Bronchial epithelial cell (primary cell): Measurements from ENCODE around the gene CMTM3. TPM values are rescaled to one million over a fixed set of nuclear protein-coding genes. Genes with fewer than 3 reads are reported as not detected.

Experiments used
- DNase-seq: peaks from one replicate; pipeline ENCODE4 v3.0.0-alpha.2; 2010; ENCODE audit warnings: low read depth
- FAIRE-seq: peaks from 2 replicates; lab custom pipeline; 2011; peaks lifted over from hg19 to GRCh38; lab: Jason Lieb, UNC
- H3K27me3 ChIP-seq: 2 replicates; pipeline ENCODE4 v1.5.1; 2011; ENCODE audit warnings: low read length; ENCODE audit not compliant: control insufficient read depth, insufficient read depth
- H3K36me3 ChIP-seq: 2 replicates; pipeline ENCODE4 v1.5.1; 2011; ENCODE audit warnings: low read length; ENCODE audit not compliant: control insufficient read depth, insufficient read depth
- H3K4me3 ChIP-seq: 2 replicates; pipeline ENCODE4 v1.5.1; 2011; ENCODE audit warnings: mild to moderate bottlenecking, low read depth, low read length, control low read depth
- CTCF ChIP-seq: IDR thresholded peaks from 2 replicates; pipeline ENCODE4 v1.5.1; 2011; ENCODE audit warnings: mild to moderate bottlenecking, moderate library complexity, low read length, control low read depth, inconsistent platforms; ENCODE audit not compliant: insufficient read depth, severe bottlenecking
- total RNA-seq: library from RNA; depleted of rRNA; stranded (reverse); fragments of >200 nt; gene quantifications from 2 replicates; pipeline ENCODE4 v1.2.1, GENCODE V29; 2014

The CMTM3 gene
- total RNA-seq, 1 donor from 2014 or later: 1.1 TPM

DNA sequence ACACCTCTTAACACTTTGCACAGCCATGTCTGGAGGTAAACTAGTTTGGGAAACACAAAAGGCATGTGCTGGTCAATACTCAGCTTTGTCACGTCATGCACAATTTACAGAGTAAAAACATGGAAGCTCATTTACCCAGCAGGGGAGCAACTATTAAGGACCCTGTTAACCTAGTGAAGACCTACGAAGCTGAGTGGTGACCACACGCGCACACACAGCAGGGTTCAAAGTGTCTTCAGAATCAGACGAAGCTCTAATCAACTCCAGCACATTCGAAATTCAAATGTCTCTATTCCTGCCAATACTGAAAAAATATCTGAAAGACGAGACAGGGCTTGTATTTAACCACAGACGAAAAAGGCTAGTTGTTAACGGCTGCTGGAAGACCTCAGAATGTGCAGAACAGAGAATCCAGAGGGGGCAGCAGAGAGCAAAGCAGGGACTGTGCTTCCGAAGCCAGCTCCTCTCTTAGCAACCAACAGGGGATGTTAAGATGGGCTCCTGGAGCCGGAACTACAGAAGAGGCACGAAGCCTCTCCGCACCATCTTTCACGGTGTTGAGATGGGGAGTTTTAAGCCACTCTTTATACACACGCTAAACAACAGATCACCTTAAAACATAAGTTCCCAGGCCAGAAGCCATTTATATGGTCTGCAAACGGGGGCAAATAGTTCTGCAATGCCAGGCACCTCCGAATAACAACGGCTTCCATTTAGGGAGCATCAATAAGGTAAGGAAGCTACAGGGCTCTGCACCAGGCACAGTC is 46.4 kb downstream of the CMTM3 start:
- no peak overlapping the region for H3K4me3 ChIP-seq
- TF ChIP-seq CTCF: peak; percentile 93
- DNase-seq (peak; percentile 87), FAIRE-seq (no peak)
- H3K27me3 ChIP-seq: no peaks in the 10 kb centered on the region
- H3K36me3 ChIP-seq: no peaks in the 10 kb centered on the region

DNA sequence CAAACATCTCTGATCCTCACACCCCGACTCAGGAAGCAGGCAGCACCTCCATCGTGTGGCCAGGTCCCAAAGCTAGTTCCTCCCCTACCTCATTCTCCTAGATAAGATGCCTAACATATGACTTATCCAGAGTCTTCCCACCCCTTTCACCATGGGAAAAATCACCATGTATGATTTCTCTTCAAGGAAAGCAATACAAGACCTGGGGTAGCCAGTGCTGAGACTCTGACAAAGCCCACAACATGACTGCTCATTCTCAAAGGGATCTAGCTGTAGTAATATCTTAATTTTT is 46.9 kb downstream of the CMTM3 start:
- TF ChIP-seq CTCF: no peak
- H3K36me3 ChIP-seq: no peaks in the 10 kb centered on the region
- no peak overlapping the region for H3K4me3 ChIP-seq
- FAIRE-seq: no peak
- no peaks in the 10 kb centered on the region for H3K27me3 ChIP-seq
- DNase-seq: no peak

- Histone ChIP-seq H3K4me3 (no peak overlapping the region), H3K36me3 (no peaks in the 10 kb centered on the region), H3K27me3 (no peaks in the 10 kb centered on the region)
- no peak for TF ChIP-seq CTCF
- DNase-seq (no peak), FAIRE-seq (no peak)
Observed at GRCh38 chr16:66651965-66652364, 47.5 kb downstream of the CMTM3 start.

DNA sequence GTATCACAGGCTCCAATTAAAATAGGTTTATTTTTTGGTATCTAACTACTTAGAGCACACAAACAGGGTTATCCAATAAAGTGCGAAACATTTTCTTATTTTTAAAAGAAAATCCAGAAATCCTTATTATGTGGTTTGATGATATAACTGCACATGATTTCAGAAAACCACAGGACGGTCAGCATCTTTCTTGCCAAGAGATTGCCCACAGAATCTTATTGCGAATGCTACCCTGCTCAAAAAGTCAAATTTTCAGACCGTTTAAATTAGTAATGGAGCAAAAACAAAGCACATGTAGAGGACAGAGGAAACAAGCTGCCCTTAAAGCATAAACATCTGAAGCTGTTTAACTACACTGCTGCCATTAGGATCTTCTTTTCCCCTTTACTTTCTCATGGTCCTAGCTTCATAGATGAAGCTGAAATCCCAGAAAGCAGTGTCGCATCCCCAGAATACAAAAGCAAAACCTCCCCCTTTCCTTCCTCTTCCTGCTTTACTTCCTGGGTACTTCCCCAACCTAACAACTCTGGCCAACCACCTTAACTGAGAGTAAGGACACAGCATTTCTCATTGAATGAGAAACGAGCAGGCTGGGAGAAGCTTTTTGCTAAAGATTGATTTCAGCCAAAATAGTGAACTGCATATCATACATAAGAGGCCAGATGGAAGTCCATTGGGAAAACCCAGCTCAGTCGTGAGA is 48.3 kb downstream of the CMTM3 start:
- Histone ChIP-seq H3K4me3 (no peak overlapping the region), H3K27me3 (no peaks in the 10 kb centered on the region), H3K36me3 (no peaks in the 10 kb centered on the region)
- DNase-seq (no peak), FAIRE-seq (no peak)
- no peak for TF ChIP-seq CTCF

DNA sequence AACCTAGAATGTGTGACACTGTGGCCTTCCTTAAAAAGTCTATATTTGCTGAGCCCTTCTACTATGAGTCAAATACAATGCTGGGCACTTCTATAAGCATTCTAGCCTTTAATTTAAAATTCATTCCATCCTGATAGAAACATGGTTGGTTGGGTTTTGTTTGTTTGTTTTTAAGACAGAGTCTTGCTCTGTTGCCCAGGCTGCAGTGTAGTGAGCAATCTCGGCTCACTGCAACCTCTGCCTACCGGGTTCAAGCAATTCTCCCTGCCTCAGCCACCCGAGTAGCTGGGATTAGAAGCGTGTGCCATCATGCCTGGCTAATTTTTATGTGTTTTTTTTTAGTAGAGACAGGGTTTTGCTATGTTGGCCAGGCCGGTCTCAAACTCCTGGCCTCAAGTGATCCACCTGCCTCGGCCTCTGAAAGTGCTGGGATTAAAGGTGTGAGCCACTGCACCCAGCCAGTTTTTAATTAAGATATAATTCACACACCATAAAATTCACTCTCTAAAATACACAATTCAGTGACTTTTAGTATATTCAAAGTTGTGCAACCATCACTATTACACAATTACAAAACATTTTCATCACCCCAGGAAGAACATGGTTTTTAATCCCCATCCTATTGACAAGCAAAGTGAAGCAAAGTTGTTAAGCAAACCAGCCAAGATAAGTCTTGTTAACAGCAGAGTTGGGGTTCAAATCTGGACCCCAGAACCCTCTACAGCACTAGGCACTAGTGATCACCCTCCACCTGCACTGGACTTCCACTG is 49.3 kb downstream of the CMTM3 start:
- no peak for FAIRE-seq

More for the DNA sequence above, 49.3 kb downstream of the CMTM3 start:
- Histone ChIP-seq H3K36me3 (no peaks in the 10 kb centered on the region), H3K4me3 (no peak overlapping the region), H3K27me3 (no peaks in the 10 kb centered on the region)
- TF ChIP-seq CTCF: no peak
- DNase-seq: peak; percentile 28
